ENCODE results near the gene LDLRAD3.

- TF ChIP-seq CTCF (IDR thresholded peaks at IDR 0.05), result no peak
- no peak for TF ChIP-seq POLR2A (IDR thresholded peaks at IDR 0.05)
These were observed 1.3 kb downstream of the LDLRAD3 start for GRCh38 chr11:35945137-35945518.

All from uterus (tissue), 2 donors.